Hematopoietic multipotent progenitor cell treated with erythropoietin and hydrocortisone succinate and interleukin-3 and kit ligand, for 17 days (in vitro differentiated cells): ENCODE data around the gene PTPA.

Source experiments
- DNase-seq: peaks from one replicate; pipeline ENCODE4 v3.0.0-alpha.2; 2015; ENCODE audit warnings: low spot score

PTPA gene

GRCh38 chr9:129081388-129081904 is 29.8 kb upstream of the PTPA start:
- no peak for DNase-seq

GRCh38 chr9:129084087-129084486 is 27.1 kb upstream of the PTPA start:
- DNase-seq = no peak

- no peak for DNase-seq
Measured at GRCh38 chr9:129089246-129089645, 22.0 kb upstream of the PTPA start.

DNA sequence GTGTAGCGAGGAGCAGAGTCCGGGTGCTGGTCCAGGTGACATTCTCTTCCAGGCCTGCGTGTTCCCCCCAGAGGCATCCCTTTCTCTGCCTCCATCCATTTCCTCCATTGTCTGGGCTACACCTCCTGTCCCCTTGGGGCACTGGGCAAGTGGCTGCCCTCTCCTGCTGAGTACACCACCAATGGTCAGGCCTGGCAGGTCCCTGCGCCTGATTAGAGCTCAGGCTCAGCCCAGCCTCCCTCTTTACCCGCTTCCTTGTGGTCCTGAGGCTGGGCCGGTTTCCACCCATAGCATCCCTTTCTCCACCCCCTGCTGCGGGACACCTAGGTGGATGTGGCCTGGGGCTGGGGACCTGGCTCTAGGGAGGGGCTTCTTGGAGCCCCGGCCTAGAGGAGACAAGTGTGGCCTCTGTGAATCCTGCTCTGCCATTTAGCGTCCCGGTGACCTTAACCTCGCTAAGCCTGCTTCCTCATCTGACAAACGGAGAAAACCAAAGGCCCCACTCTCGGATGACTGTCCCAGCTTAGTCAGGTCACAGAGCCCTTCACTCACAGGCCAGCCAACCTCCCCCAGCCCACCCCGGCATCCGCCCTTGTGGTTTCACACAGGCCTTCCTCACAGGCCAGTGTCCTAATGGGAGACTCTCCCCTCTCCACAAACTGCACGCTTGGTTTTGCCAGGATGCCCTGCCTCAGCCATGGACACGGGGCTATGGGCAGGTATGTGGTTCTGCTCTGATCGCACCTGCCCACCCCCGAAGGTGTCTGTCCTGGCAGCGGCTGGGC is 17.4 kb upstream of the PTPA start:
- DNase-seq = no peak

DNA sequence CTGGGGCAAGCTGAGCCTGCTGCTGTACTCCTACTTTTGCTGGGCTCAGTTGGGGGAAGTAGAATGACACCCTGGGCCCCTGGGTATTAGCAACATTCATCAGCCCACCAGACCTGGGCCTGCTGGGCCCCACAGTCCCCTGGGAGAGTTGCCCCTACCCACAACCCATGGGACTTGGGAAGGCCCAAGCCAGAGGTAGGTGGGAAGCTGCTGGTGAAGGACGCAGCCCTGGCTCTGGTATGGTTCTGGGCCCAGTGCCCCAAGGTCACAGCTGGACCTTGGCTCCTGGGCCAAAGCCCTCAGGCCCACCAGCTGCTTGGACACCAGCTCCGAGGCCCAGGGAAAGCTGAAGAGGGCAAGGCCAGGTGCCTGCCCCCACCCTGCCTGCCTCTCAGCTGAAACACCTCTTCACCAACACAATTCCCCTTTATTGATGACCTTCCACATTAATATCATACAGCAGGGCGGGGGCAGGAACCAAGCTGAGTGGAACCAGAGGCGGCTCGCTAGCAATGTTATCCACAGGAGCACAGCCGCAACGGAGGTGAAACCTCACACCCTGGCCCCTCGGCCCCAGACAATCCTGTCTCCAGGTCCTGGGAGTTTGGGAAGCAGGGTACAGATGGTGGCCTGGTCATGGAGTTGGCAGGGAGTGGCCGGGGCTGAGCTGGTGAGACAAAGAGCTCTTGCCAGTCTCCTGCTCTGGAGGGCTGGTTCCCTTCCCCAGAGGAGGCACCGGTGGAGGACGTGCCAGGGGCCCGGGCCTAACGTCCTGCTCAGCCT is 16.6 kb upstream of the PTPA start:
- DNase-seq = no peak

- no peak for DNase-seq
Measured at GRCh38 chr9:129095170-129095667, 16.0 kb upstream of the PTPA start.

GRCh38 chr9:129095908-129096307 is 15.3 kb upstream of the PTPA start:
- DNase-seq = no peak

DNA sequence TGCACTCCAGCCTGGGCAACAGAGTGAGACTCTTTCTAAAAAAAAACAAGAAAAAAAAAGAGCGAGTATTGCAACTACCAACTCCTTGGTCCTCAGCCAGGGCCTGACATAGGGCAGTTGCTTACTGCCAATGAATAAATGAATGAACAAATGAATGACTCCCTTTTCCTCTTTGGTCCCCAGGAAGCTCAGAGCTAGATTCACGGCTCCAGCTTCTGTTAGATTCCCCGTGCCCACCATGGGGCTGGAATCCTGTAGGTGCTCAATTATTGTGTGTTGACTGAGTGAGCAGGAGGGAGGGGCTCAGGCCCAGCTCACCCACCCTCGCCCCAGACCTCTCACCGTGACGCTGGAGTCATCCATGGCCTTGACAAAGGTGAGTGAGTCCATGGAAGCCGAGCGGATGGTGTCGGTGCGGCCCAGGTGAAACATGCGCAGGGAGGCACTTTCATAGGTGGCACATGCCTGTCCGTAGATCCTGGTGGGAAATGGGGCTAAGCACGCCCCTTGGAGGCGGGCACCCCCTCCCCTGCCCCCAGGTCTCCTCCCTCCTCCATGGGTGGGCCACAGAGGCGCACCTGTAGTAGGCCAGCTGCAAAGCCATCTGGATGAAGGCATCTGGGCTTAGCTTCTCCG is 13.4 kb upstream of the PTPA start:
- DNase-seq = no peak

- DNase-seq = no peak
Measured at GRCh38 chr9:129098328-129098727, 12.9 kb upstream of the PTPA start.

DNA sequence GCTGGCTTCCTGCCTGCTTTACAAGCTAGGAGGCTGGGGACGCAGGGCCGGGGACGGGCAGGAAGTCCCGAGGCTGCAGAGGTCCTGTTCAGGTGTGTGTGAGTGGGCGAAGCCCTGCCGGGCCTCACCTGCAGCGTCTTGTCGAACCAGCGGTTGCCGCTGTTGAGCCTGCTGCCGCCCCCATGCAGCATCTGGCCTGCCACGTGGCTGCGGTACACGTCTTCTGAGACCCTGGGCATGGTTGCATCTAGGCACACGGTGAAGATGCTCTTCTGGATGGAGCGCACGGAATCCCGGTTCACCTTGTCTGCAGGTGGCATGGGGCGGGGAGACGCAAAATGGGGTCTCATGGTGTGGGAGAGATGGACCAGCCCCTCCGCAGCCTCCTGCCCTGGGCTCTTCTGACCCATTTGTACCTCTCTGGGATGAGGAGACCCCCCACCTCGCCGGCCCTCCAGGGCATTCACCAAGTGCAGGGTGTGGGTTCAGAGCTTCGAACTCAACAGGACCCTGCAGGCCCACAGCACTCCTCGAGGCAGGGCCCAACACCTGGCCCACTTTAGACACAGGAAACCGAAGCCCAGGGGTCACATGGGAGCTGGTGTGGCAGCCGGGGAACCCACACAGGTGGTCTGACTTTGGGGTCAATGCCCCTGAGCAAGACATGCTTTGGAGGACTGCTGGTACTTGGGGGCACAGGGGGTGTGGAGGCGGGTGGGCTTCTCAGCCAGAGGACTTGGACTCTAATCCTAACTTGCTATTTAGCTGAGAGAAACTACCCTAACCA is 10.6 kb upstream of the PTPA start:
- no peak for DNase-seq

DNA sequence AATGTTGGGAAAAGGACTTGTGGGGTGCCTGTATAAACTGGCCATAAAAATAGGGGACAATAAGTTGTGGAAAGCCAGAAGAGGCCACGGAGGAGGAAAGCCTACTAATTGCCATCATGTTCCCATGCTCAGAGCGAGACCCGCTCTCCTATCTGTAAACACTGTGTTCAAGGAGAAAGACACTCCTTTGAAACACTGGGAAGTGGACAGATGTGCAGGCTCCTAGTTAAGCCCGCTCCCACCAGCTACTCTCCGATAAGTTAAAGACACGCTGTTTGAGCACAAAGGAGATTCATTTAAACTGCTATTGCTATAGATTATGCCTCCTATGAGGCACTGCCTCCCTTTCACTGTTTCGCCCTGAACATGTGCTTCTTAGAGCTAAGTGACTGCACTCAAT is 9.9 kb upstream of the PTPA start:
- no peak for DNase-seq

- DNase-seq = no peak
Measured at GRCh38 chr9:129102095-129102525, 9.1 kb upstream of the PTPA start.

DNA sequence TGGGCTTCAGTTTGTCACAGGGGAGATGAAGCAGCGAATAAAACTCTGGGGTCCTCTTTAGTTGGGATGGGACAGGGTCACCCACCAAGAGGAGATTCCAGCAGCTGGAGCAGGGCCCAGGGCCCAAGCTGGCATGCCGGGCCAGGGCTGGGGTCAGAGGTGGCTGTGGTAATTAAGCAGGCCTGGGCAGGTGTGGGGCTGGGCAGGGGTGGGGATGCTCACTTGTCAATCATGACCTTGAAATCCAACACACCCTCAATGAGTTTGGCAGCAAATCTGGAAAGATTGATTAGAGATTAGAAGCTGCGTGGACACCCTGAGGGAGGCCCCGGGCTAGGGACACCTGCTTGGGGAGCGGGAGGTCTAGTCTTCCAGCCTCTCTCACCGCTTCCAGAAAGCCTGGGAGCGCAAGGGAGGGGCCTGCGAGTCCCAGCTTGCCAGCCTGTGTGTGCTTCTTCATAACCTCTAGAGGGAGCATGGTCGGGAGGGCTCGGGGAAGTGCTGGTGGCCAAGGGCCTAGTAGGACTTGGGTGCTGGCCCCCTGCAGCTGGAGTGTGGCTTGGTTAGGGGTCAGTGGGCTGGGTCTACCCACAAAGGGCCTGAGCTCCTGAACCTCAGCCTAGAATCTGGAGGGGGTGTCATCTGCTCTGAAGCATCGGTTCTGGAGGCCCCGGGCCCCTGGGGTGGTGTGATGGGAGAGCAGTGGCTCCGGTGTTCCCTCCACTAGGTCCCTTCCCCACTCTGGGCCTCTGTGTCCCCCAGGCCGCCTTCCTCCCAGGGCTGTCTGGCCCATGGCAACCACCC is 8.2 kb upstream of the PTPA start:
- DNase-seq = peak; percentile 56

DNA sequence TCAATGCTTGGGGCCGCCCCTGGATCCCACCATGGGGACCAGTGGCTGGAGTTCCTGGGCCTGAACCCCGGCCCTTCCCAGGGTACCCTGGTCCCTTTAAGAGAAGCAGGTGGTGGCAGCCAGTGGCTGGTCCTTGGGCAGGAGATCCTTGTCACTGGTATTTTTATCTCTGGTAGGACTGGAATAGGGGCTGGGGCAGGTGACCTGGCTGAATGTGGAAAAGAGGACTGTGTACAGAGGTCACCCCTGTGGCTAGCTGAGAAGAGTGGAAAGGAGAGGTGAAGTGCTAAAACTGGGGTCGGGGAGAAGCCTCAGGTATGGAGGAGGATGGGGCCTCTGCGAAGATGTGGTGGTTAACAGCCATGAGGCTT is 7.6 kb upstream of the PTPA start:
- no peak for DNase-seq

GRCh38 chr9:129104051-129104450 is 7.2 kb upstream of the PTPA start:
- no peak for DNase-seq

DNA sequence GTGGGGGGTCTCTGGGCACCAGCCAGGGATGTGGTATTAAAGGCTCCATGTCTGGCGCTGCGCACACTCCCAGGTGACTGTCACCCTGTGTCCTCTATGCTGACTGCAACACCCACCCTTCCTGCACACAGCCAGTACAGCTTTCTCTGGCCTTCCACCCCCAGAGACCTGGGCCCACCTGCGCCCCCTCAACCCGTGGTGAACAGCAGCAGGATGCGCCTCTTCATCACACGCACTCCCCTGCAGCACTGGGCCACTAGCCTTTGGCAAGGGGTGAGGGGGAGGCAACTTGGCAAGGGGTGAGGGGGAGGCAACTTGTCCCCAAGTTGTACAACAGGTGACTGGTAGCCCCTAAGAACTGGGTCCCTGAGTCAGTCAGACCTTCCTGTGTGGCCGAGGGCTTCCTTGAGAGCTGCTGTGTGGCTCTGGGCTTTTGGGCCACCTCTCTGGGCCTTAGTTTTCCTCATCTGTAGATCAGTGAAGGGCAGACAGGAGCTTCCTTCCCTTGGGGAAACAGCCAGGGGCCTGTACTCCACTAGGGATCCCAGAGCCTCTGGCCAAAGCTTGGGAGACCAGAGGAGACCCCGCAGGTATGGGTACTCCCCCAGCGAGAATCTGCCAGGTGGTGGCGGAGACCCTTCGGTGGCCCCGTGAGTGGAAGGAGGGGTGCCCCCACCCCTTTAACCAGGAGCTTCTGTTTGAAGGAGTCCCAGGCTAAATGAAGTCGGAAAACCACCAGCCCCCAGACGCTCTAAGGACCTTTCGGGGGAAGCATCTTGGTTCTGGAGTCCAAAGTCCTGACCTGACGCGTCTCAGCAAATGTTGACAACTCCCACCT is 5.1 kb upstream of the PTPA start:
- no peak for DNase-seq

GRCh38 chr9:129107651-129108050 is 3.6 kb upstream of the PTPA start:
- no peak for DNase-seq

- DNase-seq = no peak
Measured at GRCh38 chr9:129108083-129108804, 3.0 kb upstream of the PTPA start.

GRCh38 chr9:129108805-129109536 is 2.2 kb upstream of the PTPA start:
- DNase-seq = no peak
